HG03442 (cell line): ENCODE results near the gene ACLY.
A peak's percentile ranks its signal among the peaks of the same experiment; 100 is the strongest.
"Not testable (repeated sequence)": the region's sequence is repeated elsewhere in the genome, so short reads cannot be mapped to it uniquely, and the experiment has no call there.

Experiments used
- ATAC-seq: cut with Tn5 transposase; IDR thresholded peaks from one replicate; pipeline ENCODE4 v1.9.1; 2021; ENCODE audit warnings: mild to moderate bottlenecking, moderate library complexity; ENCODE audit not compliant: unreplicated experiment

ACLY gene

GRCh38 chr17:41836550-41837196, 82.1 kb downstream of the ACLY start:
- no peak for ATAC-seq

- ATAC-seq: peak; percentile 61
Observed at GRCh38 chr17:41835800-41836549, 82.8 kb downstream of the ACLY start, which contains the start of gene NT5C3B. Gene NT5C3B (minus strand): TSS chr17:41836232. CDS start chr17:41836193, 39 bp downstream.

GRCh38 chr17:41835214-41835799, 83.4 kb downstream of the ACLY start:
- ATAC-seq: peak; percentile 30

- ATAC-seq: not testable (repeated sequence)
Observed at GRCh38 chr17:41829961-41830360, 88.8 kb downstream of the ACLY start.

- no peak for ATAC-seq
Observed at GRCh38 chr17:41825175-41825845, 93.4 kb downstream of the ACLY start.

- no peak for ATAC-seq
Observed at GRCh38 chr17:41824086-41824485, 94.7 kb downstream of the ACLY start.

GRCh38 chr17:41823580-41823979, 95.2 kb downstream of the ACLY start:
- ATAC-seq: no peak

GRCh38 chr17:41823141-41823524, 95.6 kb downstream of the ACLY start:
- ATAC-seq: no peak

- no peak for ATAC-seq
Observed at GRCh38 chr17:41822216-41823140, 96.3 kb downstream of the ACLY start.

GRCh38 chr17:41821776-41822175, 97.0 kb downstream of the ACLY start:
- ATAC-seq: no peak

- no peak for ATAC-seq
Observed at GRCh38 chr17:41818024-41818423, 100.7 kb downstream of the ACLY start.
